ENCODE results near the gene INVS.

DNA sequence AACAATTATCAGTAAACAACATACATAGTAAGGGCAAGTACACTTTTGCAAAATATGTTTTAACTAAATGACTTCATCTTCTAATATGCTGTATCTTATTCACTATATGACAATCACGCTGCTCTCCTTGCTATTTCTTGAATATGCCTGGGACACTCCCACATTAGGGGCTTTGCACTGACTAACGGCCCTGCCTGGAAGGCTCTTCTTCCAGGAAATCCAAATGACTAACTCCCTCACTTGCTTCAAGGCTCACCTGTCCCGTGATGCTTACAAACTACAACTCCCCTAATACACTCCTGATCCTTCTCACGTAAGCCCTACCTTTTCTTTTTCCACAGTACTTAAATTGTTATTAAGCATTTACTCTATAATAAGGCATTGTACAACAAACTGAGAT lies 10.8 kb upstream of the INVS start:
- TF ChIP-seq POLR2A (IDR thresholded peaks at IDR 0.05; ENCODE audit: low read depth, low read length) (no peak), POU2F2 (IDR thresholded peaks at IDR 0.05; ENCODE audit: low read depth, low read length) (no peak), POLR2AphosphoS5 (IDR thresholded peaks at IDR 0.05; ENCODE audit: low read depth, low read length) (no peak), SPI1 (IDR thresholded peaks at IDR 0.05; ENCODE audit: low read depth, low read length) (no peak)

All from GM12891 (cell line).